Mucosa of descending colon (tissue), 3 donors: ENCODE measurements around the gene BICRAL. TPM values are rescaled to one million over a fixed set of nuclear protein-coding genes. Genes with fewer than 3 reads are reported as not detected.
A peak's percentile ranks its signal among the peaks of the same experiment; 100 is the strongest.
"Not testable (repeated sequence)": the region's sequence is repeated elsewhere in the genome, so short reads cannot be mapped to it uniquely, and the experiment has no call there.

Experiments
- ATAC-seq: fragments of 200-7000 bp; cut with Tn5 transposase; one replicate; pipeline ENCODE4 v1.9.1; 2020; ENCODE audit warnings: mild to moderate bottlenecking, moderate library complexity
- DNase-seq, 3 donors: peaks; one replicate each; pipeline ENCODE4 v3.0.0-alpha.2; 2020
- H3K36me3 ChIP-seq: fragments of 200-600 bp; one replicate; pipeline ENCODE4 v1.8.0; 2021; ENCODE audit warnings: low read depth, mild to moderate bottlenecking
- H3K4me1 ChIP-seq: fragments of 200-600 bp; one replicate; pipeline ENCODE4 v1.8.0; 2021; ENCODE audit warnings: low read depth, mild to moderate bottlenecking
- H3K4me3 ChIP-seq: fragments of 200-600 bp; one replicate; pipeline ENCODE4 v1.8.0; 2021; ENCODE audit warnings: mild to moderate bottlenecking
- H3K9me3 ChIP-seq: fragments of 200-600 bp; one replicate; pipeline ENCODE4 v1.8.0; 2021; ENCODE audit warnings: mild to moderate bottlenecking
- CTCF ChIP-seq: fragments of 200-600 bp; IDR thresholded peaks from one replicate; pipeline ENCODE4 v1.8.0; 2022; ENCODE audit warnings: antibody characterized with exemption, mild to moderate bottlenecking
- intact Hi-C, 2 donors: fragments of 100-400 bp; cut with DNase I in 1 of 2; cut with micrococcal nuclease in 1 of 2; formaldehyde crosslinking; loops; one replicate each; pipeline versions ENCODE4 v1.11.0 to v1.11.1; 2022; cut with DNase I, micrococcal nuclease
- total RNA-seq, 3 donors: library from RNA; stranded (reverse); fragmentation: NEBNext Ultra II Directional in 2 of 3; extraction: Animal tissue kit (Norgen Biotek cat#: 25700) in 2 of 3; gene quantifications; one replicate each; pipeline versions ENCODE4 v1.2.1 to v1.2.4, GENCODE V29; 2021 to 2023
- donor health status: DM: no; HTN: no; CAD: no; lungs with moderate emphysema.
- donor health status: DM: no; HTN: no; CAD: no.
- donor health status: DM: no; HTN: yes; CAD: no.

BICRAL gene
- total RNA-seq, 3 donors from 2014 or later, result 18.3 to 26.2 (median 23.4) TPM

GRCh38 chr6:42766163-42766670 lies 15.6 kb upstream of the BICRAL start:
- Histone ChIP-seq H3K4me3 (no peak overlapping the region), H3K4me1 (peaks cover 14% of the 10 kb centered on the region), H3K36me3 (no peaks in the 10 kb centered on the region), H3K9me3 (no peaks in the 10 kb centered on the region)
- intact Hi-C loops, result no loop called here
- TF ChIP-seq CTCF, result no peak
- no peak for DNase-seq
- peak; percentile 43 for ATAC-seq

GRCh38 chr6:42769051-42769450 lies 12.8 kb upstream of the BICRAL start:
- Histone ChIP-seq H3K9me3 (no peaks in the 10 kb centered on the region), H3K36me3 (no peaks in the 10 kb centered on the region), H3K4me1 (peaks cover 8% of the 10 kb centered on the region), H3K4me3 (no peak overlapping the region)
- no peak for ATAC-seq
- DNase-seq, result no peak
- no peak for TF ChIP-seq CTCF
- intact Hi-C loops, result no loop called here

GRCh38 chr6:42769836-42770235 lies 12.0 kb upstream of the BICRAL start:
- peaks cover 13% of the 10 kb centered on the region for H3K4me1 ChIP-seq
- H3K9me3 ChIP-seq, result no peaks in the 10 kb centered on the region
- ATAC-seq, result no peak
- intact Hi-C loops, result no loop called here
- no peak for TF ChIP-seq CTCF
- no peak overlapping the region for H3K4me3 ChIP-seq
- H3K36me3 ChIP-seq, result no peaks in the 10 kb centered on the region
- DNase-seq, result no peak

GRCh38 chr6:42771741-42772100 lies 10.1 kb upstream of the BICRAL start:
- peaks cover 8% of the 10 kb centered on the region for H3K4me1 ChIP-seq
- H3K9me3 ChIP-seq, result no peaks in the 10 kb centered on the region
- TF ChIP-seq CTCF, result no peak
- no peak overlapping the region for H3K4me3 ChIP-seq
- intact Hi-C loops, result no loop called here
- no peaks in the 10 kb centered on the region for H3K36me3 ChIP-seq
- no peak for ATAC-seq
- DNase-seq, result no peak

- no peak overlapping the region for H3K4me3 ChIP-seq
- no peaks in the 10 kb centered on the region for H3K9me3 ChIP-seq
- no peak for TF ChIP-seq CTCF
- ATAC-seq, result no peak
- no peak for DNase-seq
- peaks cover 29% of the 10 kb centered on the region for H3K4me1 ChIP-seq
- no peaks in the 10 kb centered on the region for H3K36me3 ChIP-seq
- intact Hi-C loops, result no loop called here
Measured at GRCh38 chr6:42774201-42774600, 7.7 kb upstream of the BICRAL start.

- H3K36me3 ChIP-seq, H3K9me3 ChIP-seq, intact Hi-C loops, H3K4me3 ChIP-seq: not testable (repeated sequence)
- DNase-seq (peak; percentile 46 to 70 (median 53)), ATAC-seq (peak; percentile 51)
- H3K4me1 ChIP-seq, result peaks cover 29% of the 10 kb centered on the region
Measured at GRCh38 chr6:42774821-42775487, 6.9 kb upstream of the BICRAL start.
